22Rv1 (cell line): ENCODE measurements around the gene EFS.

ENCODE experiments used
- H3K27ac ChIP-seq: fragments of 450-650 bp; 2 replicates; pipeline ENCODE4 v1.5.1; 2017
- ZFX ChIP-seq: fragments of 450-650 bp; IDR thresholded peaks from 2 replicates; pipeline ENCODE4 v1.6.1; 2017; ENCODE audit warnings: antibody characterized with exemption, borderline replicate concordance
- TF ChIP-seq, protein P1 (sequence below): fragments of 450-650 bp; IDR thresholded peaks from 2 replicates; pipeline ENCODE4 v1.5.1; 2017; ENCODE audit warnings: mild to moderate bottlenecking

Gene EFS

DNA sequence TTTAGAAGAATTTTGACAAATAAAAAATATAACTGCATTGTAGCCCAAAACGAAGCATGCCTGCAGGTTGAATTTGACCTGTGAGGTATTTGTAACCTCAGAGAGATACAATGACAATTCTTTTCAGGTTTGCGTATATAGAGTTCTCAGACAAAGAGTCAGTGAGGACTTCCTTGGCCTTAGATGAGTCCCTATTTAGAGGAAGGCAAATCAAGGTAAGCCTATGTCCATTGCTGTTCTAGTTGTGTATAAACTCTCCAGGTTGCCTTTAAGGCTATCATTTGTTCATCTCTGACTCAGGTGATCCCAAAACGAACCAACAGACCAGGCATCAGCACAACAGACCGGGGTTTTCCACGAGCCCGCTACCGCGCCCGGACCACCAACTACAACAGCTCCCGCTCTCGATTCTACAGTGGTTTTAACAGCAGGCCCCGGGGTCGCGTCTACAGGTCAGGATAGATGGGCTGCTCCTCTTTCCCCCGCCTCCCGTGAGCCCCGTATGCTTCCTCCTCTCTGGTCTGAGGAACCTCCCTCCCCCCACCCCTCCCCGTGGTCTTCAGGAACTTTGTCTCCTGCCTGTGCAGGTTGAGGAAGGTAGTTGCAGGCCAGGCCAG is 41.0 kb downstream of the EFS start:
- peak overlapping the region; percentile 96; the same call in 1 of the 2 replicates for H3K27ac ChIP-seq
- TF ChIP-seq, protein P1, sequence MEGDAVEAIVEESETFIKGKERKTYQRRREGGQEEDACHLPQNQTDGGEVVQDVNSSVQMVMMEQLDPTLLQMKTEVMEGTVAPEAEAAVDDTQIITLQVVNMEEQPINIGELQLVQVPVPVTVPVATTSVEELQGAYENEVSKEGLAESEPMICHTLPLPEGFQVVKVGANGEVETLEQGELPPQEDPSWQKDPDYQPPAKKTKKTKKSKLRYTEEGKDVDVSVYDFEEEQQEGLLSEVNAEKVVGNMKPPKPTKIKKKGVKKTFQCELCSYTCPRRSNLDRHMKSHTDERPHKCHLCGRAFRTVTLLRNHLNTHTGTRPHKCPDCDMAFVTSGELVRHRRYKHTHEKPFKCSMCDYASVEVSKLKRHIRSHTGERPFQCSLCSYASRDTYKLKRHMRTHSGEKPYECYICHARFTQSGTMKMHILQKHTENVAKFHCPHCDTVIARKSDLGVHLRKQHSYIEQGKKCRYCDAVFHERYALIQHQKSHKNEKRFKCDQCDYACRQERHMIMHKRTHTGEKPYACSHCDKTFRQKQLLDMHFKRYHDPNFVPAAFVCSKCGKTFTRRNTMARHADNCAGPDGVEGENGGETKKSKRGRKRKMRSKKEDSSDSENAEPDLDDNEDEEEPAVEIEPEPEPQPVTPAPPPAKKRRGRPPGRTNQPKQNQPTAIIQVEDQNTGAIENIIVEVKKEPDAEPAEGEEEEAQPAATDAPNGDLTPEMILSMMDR: no peak
- TF ChIP-seq ZFX: no peak

DNA sequence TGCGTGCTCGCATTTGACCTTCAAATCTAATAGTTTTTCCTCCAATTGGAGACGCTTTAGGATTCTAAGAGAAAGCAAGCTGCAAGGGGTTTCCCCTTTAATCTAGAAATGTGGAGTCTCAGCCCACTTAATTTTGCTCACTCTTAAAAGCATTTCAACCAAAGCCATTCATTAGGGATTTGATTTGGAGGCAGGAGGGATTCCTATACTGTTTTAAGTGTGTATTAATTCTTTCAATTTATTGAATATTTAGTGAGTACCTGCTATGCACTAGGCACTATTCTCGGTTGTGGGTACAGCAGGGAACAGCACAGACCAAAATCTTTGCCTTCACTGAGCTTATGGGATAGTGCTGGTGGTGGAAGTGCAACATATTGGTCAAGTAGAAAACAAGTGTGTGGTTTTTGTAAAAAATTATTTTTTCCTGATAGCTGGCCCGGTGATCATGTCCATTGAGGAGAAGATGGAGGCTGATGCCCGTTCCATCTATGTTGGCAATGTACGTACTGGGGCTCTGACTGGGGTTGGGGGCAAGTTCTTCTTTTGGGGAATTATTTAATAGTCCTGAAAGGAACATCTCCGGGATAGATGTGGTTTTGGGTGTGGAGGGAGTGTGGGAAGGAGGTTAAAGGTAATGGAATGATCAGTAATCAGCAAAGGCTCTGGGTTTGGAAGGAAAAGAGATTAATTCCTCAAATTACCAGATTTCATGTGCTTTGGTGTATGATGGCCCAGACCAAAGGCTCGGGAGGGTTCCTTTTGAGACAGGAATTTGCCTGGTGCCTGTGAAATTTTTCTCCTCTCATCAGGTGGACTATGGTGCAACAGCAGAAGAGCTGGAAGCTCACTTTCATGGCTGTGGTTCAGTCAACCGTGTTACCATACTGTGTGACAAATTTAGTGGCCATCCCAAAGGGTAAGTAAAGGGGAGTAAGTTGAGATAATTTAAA is 42.1 kb downstream of the EFS start:
- peak overlapping the region; percentile 96 for H3K27ac ChIP-seq

DNA sequence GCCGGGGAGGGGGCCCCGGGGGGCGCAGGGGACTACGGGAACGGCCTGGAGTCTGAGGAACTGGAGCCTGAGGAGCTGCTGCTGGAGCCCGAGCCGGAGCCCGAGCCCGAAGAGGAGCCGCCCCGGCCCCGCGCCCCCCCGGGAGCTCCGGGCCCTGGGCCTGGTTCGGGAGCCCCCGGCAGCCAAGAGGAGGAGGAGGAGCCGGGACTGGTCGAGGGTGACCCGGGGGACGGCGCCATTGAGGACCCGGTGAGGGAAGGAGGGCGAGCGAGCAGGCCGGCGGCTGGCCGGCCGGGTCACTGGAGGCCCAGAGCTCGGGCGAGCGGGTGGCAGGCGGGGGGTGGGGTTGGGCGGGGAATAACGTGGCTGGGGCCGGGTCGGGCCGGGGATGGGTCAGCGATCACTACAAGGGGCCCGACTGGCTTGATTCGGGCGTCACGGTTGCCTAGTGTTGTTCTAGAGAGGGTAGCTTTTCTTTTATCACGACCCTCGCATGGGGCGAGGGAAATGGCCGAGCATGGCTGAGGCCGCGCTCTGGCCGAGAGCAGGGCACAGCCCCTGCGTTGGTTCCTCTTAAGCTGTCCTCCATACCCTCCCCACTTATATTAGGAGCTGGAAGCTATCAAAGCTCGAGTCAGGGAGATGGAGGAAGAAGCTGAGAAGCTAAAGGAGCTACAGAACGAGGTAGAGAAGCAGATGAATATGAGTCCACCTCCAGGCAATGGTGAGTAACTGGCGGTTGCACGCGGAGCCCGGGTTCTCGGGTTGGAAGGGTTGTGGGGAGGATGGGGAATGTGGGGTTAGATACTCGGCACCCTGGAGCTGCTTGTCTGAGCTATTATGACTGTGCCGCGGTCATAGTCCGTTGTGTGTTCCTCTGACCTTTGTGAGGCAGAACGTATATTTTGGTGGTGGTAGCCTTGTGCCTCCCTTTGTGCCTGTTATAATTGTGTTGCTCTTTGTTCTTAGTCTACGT is 43.1 kb downstream of the EFS start:
- peak overlapping the region; percentile 96 for H3K27ac ChIP-seq

More for the DNA sequence above, 42.1 kb downstream of the EFS start:
- TF ChIP-seq, protein P1: no peak
- no peak for TF ChIP-seq ZFX

DNA sequence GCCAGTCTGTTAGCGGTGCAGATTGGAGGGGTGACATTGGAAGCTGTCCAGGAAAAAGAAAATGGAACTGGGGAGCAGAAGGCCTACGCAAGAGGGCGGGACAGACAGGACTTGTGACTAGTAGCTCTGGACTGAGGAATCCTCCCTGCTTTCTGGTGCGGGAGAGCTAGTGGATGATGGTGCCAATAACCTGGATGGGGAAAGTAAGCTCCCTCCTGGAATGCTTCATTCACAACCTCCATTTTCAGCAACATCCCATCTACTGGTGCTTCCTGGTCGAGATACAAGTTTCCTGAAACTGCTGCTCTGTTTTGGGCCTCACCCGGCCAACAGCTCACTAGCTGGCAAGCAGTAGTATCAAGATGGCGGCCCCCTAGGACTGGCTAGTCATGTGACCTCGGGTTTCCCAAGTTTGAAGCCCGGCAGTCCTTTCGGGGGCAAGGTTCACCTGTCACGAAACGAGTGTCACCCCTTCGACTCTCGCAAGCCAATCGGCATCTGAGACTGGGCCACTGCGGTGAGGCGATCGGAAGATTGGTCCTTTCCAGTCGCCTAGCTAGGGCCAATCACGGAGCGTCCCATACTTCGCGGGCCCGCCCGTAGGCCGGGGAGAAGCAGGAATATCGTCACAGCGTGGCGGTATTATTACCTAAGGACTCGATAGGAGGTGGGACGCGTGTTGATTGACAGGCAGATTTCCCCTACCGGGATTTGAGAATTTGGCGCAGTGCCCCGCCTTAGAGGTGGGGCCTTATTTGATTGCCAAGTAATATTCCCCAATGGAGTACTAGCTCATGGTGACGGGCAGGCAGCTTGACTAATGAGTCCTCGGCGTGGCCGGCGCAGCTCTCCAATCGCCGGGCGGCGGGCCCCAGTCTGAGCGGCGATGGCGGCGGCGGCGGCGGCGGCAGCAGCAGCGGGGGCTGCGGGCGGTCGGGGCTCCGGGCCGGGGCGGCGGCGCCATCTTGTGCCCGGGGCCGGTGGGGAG is 44.1 kb downstream of the EFS start, which contains the start of gene PABPN1:
Gene PABPN1, plus strand, starts transcription at position 874 of the 988 bp plus-strand sequence. Its CDS starts 13 bp downstream, at position 887.
- H3K27ac ChIP-seq: peak within 1 kb of the TSS; percentile 96
- TF ChIP-seq, protein P1: no peak; the same call in 1 of the 2 replicates
- TF ChIP-seq ZFX: no peak

More for the DNA sequence above, 43.1 kb downstream of the EFS start:
- TF ChIP-seq ZFX: no peak
- TF ChIP-seq, protein P1: peak; percentile 5; the same call in 1 of the 2 replicates

DNA sequence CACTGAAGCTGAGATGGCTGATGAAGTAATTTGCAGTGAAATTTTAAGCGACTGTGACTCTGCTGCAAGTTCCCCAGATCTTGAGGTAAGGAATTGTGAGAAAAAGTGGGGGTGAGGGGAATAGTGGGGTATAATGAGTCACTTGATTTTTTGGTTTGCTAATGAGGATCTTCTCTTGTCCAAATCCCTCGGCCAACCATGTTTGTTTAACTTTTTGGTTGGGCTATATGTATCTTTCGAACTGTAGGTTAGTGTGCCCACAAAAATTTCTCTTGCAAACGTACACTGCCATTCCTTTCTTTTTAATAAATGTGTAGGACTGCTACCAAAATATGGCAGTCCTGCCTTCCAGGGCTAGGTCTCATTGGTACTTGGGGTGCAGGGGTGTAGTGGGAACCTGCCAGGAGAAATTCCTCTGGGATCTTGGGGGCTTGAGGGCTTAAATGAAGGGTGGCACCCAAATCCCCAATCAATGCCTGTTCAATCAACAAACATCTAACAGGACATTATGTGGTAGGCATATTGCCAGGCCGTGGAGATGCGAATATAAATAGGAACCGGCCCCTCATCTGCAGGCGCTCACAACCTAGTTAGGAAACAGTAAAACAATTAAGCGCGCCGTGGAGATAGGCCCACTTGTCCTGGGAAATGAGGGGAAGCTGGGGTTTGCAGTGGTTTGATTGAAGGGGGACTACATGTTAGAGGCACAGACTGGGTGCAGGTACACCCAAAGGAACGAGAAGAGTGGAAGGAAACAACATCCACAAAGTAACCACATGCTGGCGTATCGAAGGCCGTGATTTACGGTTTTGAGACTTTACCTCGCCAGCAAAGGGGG is 45.0 kb downstream of the EFS start:
- TF ChIP-seq, protein P1: no peak
- no peak for TF ChIP-seq ZFX
- peak overlapping the region; percentile 96 for H3K27ac ChIP-seq
